Heart left ventricle (tissue), 13 donors: ENCODE measurements around the gene VSIG10L.

Experiments used
- CTCF ChIP-seq, 12 donors: fragments of 200-600 bp; sonication (generic) in 4 of 12; IDR thresholded peaks; one replicate each; pipeline versions ENCODE4 v1.5.0 to v1.8.0; 2018 to 2022; ENCODE audit warnings: antibody characterized with exemption in 12 of 12, mild to moderate bottlenecking in 5 of 12
- POLR2A ChIP-seq, 2 donors: fragments of 450-650 bp; IDR thresholded peaks; one replicate each; pipeline ENCODE4 v1.6.1; 2017; ENCODE audit warnings: antibody characterized with exemption in 2 of 2, mild to moderate bottlenecking in 2 of 2, moderate library complexity in 2 of 2
- donor health status: ischemic (EF 13 %, LVEDD 7.1; RV severe dilation, severe dysfunction).
- donor health status: DM: no; HTN: yes; CAD: no.
- donor health status: DM: no; HTN: no; CAD: no.
- donor health status: ischemic (EF 25% LVEDD 6.9; RV normal size, moderate dysfunction).
- donor health status: ischemic (EF 25% LVEDD 5.7; RV mildly dilated, moderate dysfunction).
- donor health status: ischemic (EF 35%, LVEDD 5.7; RV mildly dilated, moderate dysfunction).
- donor health status: nonischemic (EF 11% LVEDD 7.7; RV severe dilation, severe dysfunction).
- donor health status: DM: yes; HTN: yes; CAD: no.
- donor health status: PGD.
- donor health status: ischemic (EF 29% LVEDD 5.4; RV normal size, mild dysfunction).
- donor health status: nonischemic (EF 23%, LVEDD 6.1; RV moderate dilation, normal function).

GRCh38 chr19:51366389-51367254 lies 24.7 kb upstream of the VSIG10L start:
- TF ChIP-seq POLR2A (IDR thresholded peaks at IDR 0.05) (peak; percentile 63 to 88), CTCF (IDR thresholded peaks at IDR 0.05) (no peak)
